K562 (cell line): ENCODE results near the gene RNF151. TPM values are rescaled to one million over a fixed set of nuclear protein-coding genes. Genes with fewer than 3 reads are reported as not detected.

Experiments
- C11orf30 ChIP-seq: fragments of 450-650 bp; IDR thresholded peaks from 2 replicates; pipeline ENCODE4 v1.6.1; 2016; ENCODE audit warnings: low read depth, mild to moderate bottlenecking
- CBX3 ChIP-seq, 2 experiments: IDR thresholded peaks; 1 replicate in 1 of 2; 2 replicates in 1 of 2; pipeline ENCODE4 v1.6.1; 2012; ENCODE audit warnings: inconsistent platforms in 2 of 2, low read length in 2 of 2, borderline replicate concordance in 1 of 2, control low read depth in 1 of 2
- CREB1 ChIP-seq, 2 experiments: sonication (generic) in 1 of 2; formaldehyde crosslinking in 1 of 2; IDR thresholded peaks; 2 replicates each; pipeline versions ENCODE4 v1.6.1 to v1.8.0; 2012 to 2022; ENCODE audit warnings: inconsistent platforms in 1 of 2, mild to moderate bottlenecking in 1 of 2, missing genetic modification reagents in 1 of 2, moderate library complexity in 1 of 2
- CREM ChIP-seq: IDR thresholded peaks from 2 replicates; pipeline ENCODE4 v1.6.1; 2014; ENCODE audit warnings: antibody characterized with exemption, low read depth
- E2F4 ChIP-seq: sonication (generic); formaldehyde crosslinking; IDR thresholded peaks from 2 replicates; pipeline ENCODE4 v1.8.0; 2022; ENCODE audit warnings: mild to moderate bottlenecking, low read depth, missing genetic modification reagents
- HDAC1 ChIP-seq, 2 experiments: fragments of 450-650 bp; IDR thresholded peaks; 2 replicates each; pipeline ENCODE4 v1.6.1; 2016 to 2017; ENCODE audit warnings: inconsistent platforms in 1 of 2, mild to moderate bottlenecking in 1 of 2, moderate library complexity in 1 of 2
- HDGF ChIP-seq: fragments of 450-650 bp; IDR thresholded peaks from 2 replicates; pipeline ENCODE4 v1.6.1; 2016
- HSF4 ChIP-seq: fragments of 250-450 bp; sonication (Bioruptor Pico); IDR thresholded peaks from 2 replicates; pipeline ENCODE4 v2.1.2; 2022; ENCODE audit warnings: mild to moderate bottlenecking, moderate library complexity, borderline replicate concordance
- KDM5B ChIP-seq: fragments of 200-600 bp; sonication (generic); IDR thresholded peaks from 2 replicates; pipeline ENCODE4 v1.6.1; 2012; ENCODE audit warnings: low read depth, mild to moderate bottlenecking, moderate library complexity, low read length, control low read depth, inconsistent platforms; ENCODE audit not compliant: insufficient replicate concordance
- KLF6 ChIP-seq: fragments of 250-450 bp; sonication (Bioruptor Pico); IDR thresholded peaks from 2 replicates; pipeline ENCODE4 v1.4.0; 2020; ENCODE audit warnings: mild to moderate bottlenecking, moderate library complexity, borderline replicate concordance
- MLLT1 ChIP-seq, 2 experiments: fragments of 450-650 bp; IDR thresholded peaks; 2 replicates each; pipeline ENCODE4 v1.6.1; 2016
- MTA3 ChIP-seq: fragments of 450-650 bp; formaldehyde crosslinking; IDR thresholded peaks from 2 replicates; pipeline ENCODE4 v1.6.1; 2017; ENCODE audit warnings: mild to moderate bottlenecking, borderline replicate concordance
- MYC ChIP-seq, 2 experiments: fragments of 250-450 bp in 1 of 2; sonication (Bioruptor Pico) in 1 of 2; IDR thresholded peaks; 2 replicates each; pipeline versions ENCODE4 v1.5.1 to v1.6.1; 2012 to 2021; ENCODE audit warnings: low read depth in 2 of 2, borderline replicate concordance in 1 of 2, improper control_type of control experiment in 1 of 2, low read length in 1 of 2, mild to moderate bottlenecking in 1 of 2, moderate library complexity in 1 of 2
- PHF20 ChIP-seq: fragments of 450-650 bp; IDR thresholded peaks from 2 replicates; pipeline ENCODE4 v1.6.1; 2018; ENCODE audit not compliant: partially characterized antibody
- POLR2G ChIP-seq: fragments of 200-400 bp; formaldehyde crosslinking; IDR thresholded peaks from 2 replicates; pipeline ENCODE4 v1.6.1; 2017; ENCODE audit warnings: low read depth, mild to moderate bottlenecking, antibody characterized with exemption, low read length, moderate library complexity
- SIN3A ChIP-seq, 2 experiments: fragments of 150-350 bp in 1 of 2; IDR thresholded peaks; 2 replicates each; pipeline ENCODE4 v1.6.1; 2011 to 2016; ENCODE audit warnings: borderline replicate concordance in 2 of 2, low read depth in 2 of 2, low read length in 2 of 2, mild to moderate bottlenecking in 2 of 2, moderate library complexity in 2 of 2; ENCODE audit not compliant: control insufficient read depth in 1 of 2
- TAF1 ChIP-seq: IDR thresholded peaks from 2 replicates; pipeline ENCODE4 v1.6.1; 2011; ENCODE audit warnings: mild to moderate bottlenecking, low read length, moderate library complexity; ENCODE audit not compliant: insufficient read depth, control insufficient read depth, severe bottlenecking; ENCODE audit errors: extremely low read depth
- TBL1XR1 ChIP-seq, 2 experiments: IDR thresholded peaks; 2 replicates each; pipeline ENCODE4 v1.6.1; 2012; ENCODE audit warnings: improper control_type of control experiment in 2 of 2, low read length in 2 of 2, mild to moderate bottlenecking in 1 of 2
- TCF7 ChIP-seq: sonication (generic); IDR thresholded peaks from 2 replicates; pipeline ENCODE4 v1.6.1; 2016; ENCODE audit warnings: antibody characterized with exemption, borderline replicate concordance
- ZBTB33 ChIP-seq: sonication (generic); formaldehyde crosslinking; IDR thresholded peaks from 2 replicates; pipeline ENCODE4 v1.8.1; 2023; ENCODE audit warnings: mild to moderate bottlenecking, missing genetic modification reagents
- ZNF143 ChIP-seq: sonication (generic); formaldehyde crosslinking; IDR thresholded peaks from 2 replicates; pipeline ENCODE4 v1.9.0; 2022; ENCODE audit warnings: mild to moderate bottlenecking, missing genetic modification reagents
- ZNF165 ChIP-seq: fragments of 250-450 bp; sonication (Bioruptor Pico); IDR thresholded peaks from 2 replicates; pipeline ENCODE4 v1.4.0; 2020; ENCODE audit warnings: borderline replicate concordance
- polyA plus RNA-seq, 8 experiments: library from polyadenylated mRNA; depleted of rRNA in 4 of 8; stranded (reverse) in 5 of 8; unstranded in 3 of 8; fragments of >200 nt; fragmentation: Nextera tagmentation in 2 of 8; fragmentation: Illumina TruSeq in 1 of 8; extraction: Ambion mirVana in 2 of 8; extraction: Trizol in 1 of 8; gene quantifications; 2 replicates each; pipeline versions ENCODE4 v1.2.1 to v1.2.3, GENCODE V29; 2011 to 2014; ENCODE audit warnings: inconsistent platforms in 1 of 8, missing spikeins in 1 of 8
- total RNA-seq, 7 experiments: library from RNA; depleted of rRNA in 6 of 7; stranded (reverse); fragments of >200 nt in 6 of 7; fragmentation: Illumina TruSeq in 2 of 7; extraction: Trizol in 2 of 7; gene quantifications; 2 replicates each; pipeline versions ENCODE4 v1.2.1 to v1.2.3, GENCODE V29; 2011 to 2021; ENCODE audit warnings: low replicate concordance in 1 of 7

The RNF151 gene
- total and polyA plus RNA-seq, 9 of the 15 experiments (the other 6 are each of a cell fraction or from before 2014, with no cell fraction given) = not detected

- TF ChIP-seq KDM5B (peak; percentile 89), ZNF143 (CRISPR knock-in tag) (peak; percentile 62; the same call in 1 of the 2 replicates), TAF1 (peak; percentile 90), C11orf30 (peak; percentile 100), HSF4 (CRISPR knock-in tag) (no peak), CREB1 (IDR thresholded peaks at IDR 0.05) (peak; percentile 100), CREB1 (CRISPR knock-in tag; IDR thresholded peaks at IDR 0.05) (peak; percentile 100), CBX3 (IDR thresholded peaks at IDR 0.05; ENCODE audit: borderline replicate concordance in 1 of 2, low read length in 2 of 2) (peak in 1 of 2 experiments; percentile 37; a peak in 1 of 3 replicates), PHF20 (peak; percentile 99), MTA3 (no peak; the same call in 1 of the 2 replicates), POLR2G (peak; percentile 93), ZNF165 (no peak), KLF6 (CRISPR knock-in tag) (peak; percentile 72; the same call in 1 of the 2 replicates), HDAC1 (IDR thresholded peaks at IDR 0.05) (peak in 1 of 2 experiments; percentile 96; a peak in 2 of 4 replicates), TBL1XR1 (IDR thresholded peaks at IDR 0.05; ENCODE audit: low read length in 2 of 2) (peak; percentile 71 to 100; a peak in 3 of 4 replicates), TCF7 (peak; percentile 67; the same call in 1 of the 2 replicates), CREM (peak; percentile 100), MLLT1 (IDR thresholded peaks at IDR 0.05) (peak in 1 of 2 experiments; percentile 100; a peak in 2 of 4 replicates), HDGF (no peak), MYC (IDR thresholded peaks at IDR 0.05; ENCODE audit: low read depth, low read length) (peak; percentile 97), MYC (CRISPR knock-in tag; IDR thresholded peaks at IDR 0.05; ENCODE audit: borderline replicate concordance, low read depth) (0 out of 2 replicates have a peak, but pooled peaks have one; percentile 48), E2F4 (peak; percentile 84; the same call in 1 of the 2 replicates), SIN3A (IDR thresholded peaks at IDR 0.05; ENCODE audit: borderline replicate concordance in 2 of 2, control insufficient read depth in 1 of 2, low read depth in 2 of 2, low read length in 2 of 2) (peak; percentile 95 to 99), ZBTB33 (peak; percentile 81)
Observed at GRCh38 chr16:1971796-1972489, 5.3 kb downstream of the RNF151 start, which contains the start of gene TBL3 (continued).
